ENCODE results near the gene CEND1. TPM values are rescaled to one million over a fixed set of nuclear protein-coding genes. Genes with fewer than 3 reads are reported as not detected.

The CEND1 gene
- total and polyA plus RNA-seq, 2 of the 4 experiments (the other 2 are of a cell fraction) = 0.90 to 4.0 TPM

GRCh38 chr11:770642-771616 lies 19.0 kb downstream of the CEND1 start:
- no peak overlapping the region for H2BK20ac ChIP-seq (ENCODE audit: low read depth, low read length)
- DNase-seq (no peak), ATAC-seq (ENCODE audit: low read depth) (no peak)
- 98% methylated on average over 14 of the region's 32 CpGs; no CpG with 5 or more reads in 1 of the 2 experiments for WGBS, 2 experiments (ENCODE audit: extremely low coverage in 2 of 2, insufficient read length in 1 of 2)
- H3K79me1 ChIP-seq (ENCODE audit: low read depth in 1 of 2, low read length in 2 of 2) = peaks cover 9 to 64% of the 10 kb centered on the region in 2 experiments
- H2AFZ ChIP-seq (replicated peaks; ENCODE audit: low read length, poor library complexity) = no peak overlapping the region
- H2BK15ac ChIP-seq (ENCODE audit: low read depth, low read length) = no peak overlapping the region
- H3K4me1 ChIP-seq (ENCODE audit: control insufficient read depth, insufficient read depth, low read length) = peaks cover 9% of the 10 kb centered on the region
- H3K4ac ChIP-seq (ENCODE audit: low read depth, low read length) = no peak overlapping the region
- no peaks in the 10 kb centered on the region for H3K9me3 ChIP-seq (ENCODE audit: control insufficient read depth, insufficient read depth, low read length)
- no TSS peak for BruUV-seq (replicated peaks)
- no peak overlapping the region for H2AK9ac ChIP-seq (replicated peaks; ENCODE audit: low read depth, low read length, poor library complexity)
- peaks cover 8% of the 10 kb centered on the region; the same call in 1 of the 2 replicates for H3K9me1 ChIP-seq (ENCODE audit: insufficient read depth, low read length)
- no peaks in the 10 kb centered on the region for H3K27me3 ChIP-seq (ENCODE audit: control insufficient read depth, insufficient read depth, low read length)
- no peak overlapping the region for H3K27ac ChIP-seq (ENCODE audit: insufficient read depth, low read length)
- no peak overlapping the region for H3K9ac ChIP-seq (ENCODE audit: low read depth, low read length)
- CTCF ChIA-PET = no interaction called here
- POLR2A ChIA-PET (ENCODE audit: unreplicated experiment) = interaction anchor here (0.5 kb wide), 1 partner anchor 31 kb away, joined by 7 read pairs; no protein-coding TSS in a partner anchor
- dilution Hi-C loops (cut with HindIII; ENCODE audit: low sequenced_read_pairs, unreplicated experiment) (no loop called here), in situ Hi-C loops (cut with MboI; ENCODE audit: low sequenced_read_pairs) (no loop called here), intact Hi-C loops (cut with micrococcal nuclease) (no loop called here)
- H2AK5ac ChIP-seq (ENCODE audit: low read depth, low read length) = no peak overlapping the region
- no peak overlapping the region for H2BK5ac ChIP-seq (ENCODE audit: low read depth, low read length, poor library complexity, severe bottlenecking)
- H4K5ac ChIP-seq (ENCODE audit: low read depth, low read length) = no peak overlapping the region
- no peak overlapping the region for H4K91ac ChIP-seq (ENCODE audit: insufficient read depth, low read depth, low read length)
- no peak overlapping the region for H3K56ac ChIP-seq (ENCODE audit: extremely low read depth, insufficient read depth, low read length)
- TF ChIP-seq RFX5 (IDR thresholded peaks at IDR 0.05; ENCODE audit: low read depth, low read length) (no peak), MAFK (IDR thresholded peaks at IDR 0.05; ENCODE audit: low read depth, low read length) (no peak), RCOR1 (IDR thresholded peaks at IDR 0.05; ENCODE audit: insufficient replicate concordance, low read length) (no peak), RAD21 (IDR thresholded peaks at IDR 0.05; ENCODE audit: low read length) (no peak)
- no peak overlapping the region for H3K23ac ChIP-seq (ENCODE audit: low read depth, low read length)
- H3K14ac ChIP-seq (replicated peaks; ENCODE audit: low read depth, low read length) = no peak overlapping the region
- H3K18ac ChIP-seq (ENCODE audit: low read depth, low read length) = no peak overlapping the region
- no peak overlapping the region for H2BK120ac ChIP-seq (ENCODE audit: low read depth, low read length)
- H3K4me3 ChIP-seq (ENCODE audit: insufficient read depth, low read depth, low read length) = no peak overlapping the region
- H3K36me3 ChIP-seq (ENCODE audit: control insufficient read depth, insufficient read depth, low read length) = peaks cover 54% of the 10 kb centered on the region
- H4K20me1 ChIP-seq (ENCODE audit: insufficient read depth, low read length) = peaks cover 62% of the 10 kb centered on the region
- no peak overlapping the region for H3K4me2 ChIP-seq (ENCODE audit: low read depth, low read length)
- H4K8ac ChIP-seq (ENCODE audit: low read depth in 2 of 2, low read length in 2 of 2) = no peak overlapping the region

Data from IMR-90 (cell line).